HAP-1 (cell line): ENCODE results near the gene NTM.

Experiments used
- DNase-seq, 2 experiments: peaks; one replicate each; pipeline ENCODE4 v3.0.0-alpha.2; 2016 to 2020; ENCODE audit warnings: low spot score in 2 of 2
- H3K27me3 ChIP-seq: fragments of 250-450 bp; sonication (Bioruptor Pico); 2 replicates; pipeline ENCODE4 v1.5.1; 2020; ENCODE audit warnings: low read depth, mild to moderate bottlenecking, moderate library complexity
- H3K36me3 ChIP-seq: fragments of 250-450 bp; sonication (Bioruptor Pico); replicated peaks from 2 replicates; pipeline ENCODE4 v1.5.1; 2020; ENCODE audit warnings: mild to moderate bottlenecking
- H3K4me1 ChIP-seq: fragments of 250-450 bp; sonication (Bioruptor Pico); 2 replicates; pipeline ENCODE4 v1.5.1; 2020; ENCODE audit warnings: mild to moderate bottlenecking
- H3K4me3 ChIP-seq: fragments of 250-450 bp; sonication (Bioruptor Pico); 2 replicates; pipeline ENCODE4 v1.5.1; 2020; ENCODE audit warnings: mild to moderate bottlenecking, moderate library complexity
- H3K9me3 ChIP-seq: fragments of 250-450 bp; sonication (Bioruptor Pico); 2 replicates; pipeline ENCODE4 v1.5.1; 2020; ENCODE audit warnings: mild to moderate bottlenecking, moderate library complexity
- in situ Hi-C: fragments of 300-500 bp; cut with MboI; formaldehyde crosslinking; loops from 3 replicates; pipeline ENCODE4 v1.14.3; 2020; ENCODE audit warnings: low sequenced_read_pairs, inconsistent platforms, mixed read lengths

Gene NTM

DNA sequence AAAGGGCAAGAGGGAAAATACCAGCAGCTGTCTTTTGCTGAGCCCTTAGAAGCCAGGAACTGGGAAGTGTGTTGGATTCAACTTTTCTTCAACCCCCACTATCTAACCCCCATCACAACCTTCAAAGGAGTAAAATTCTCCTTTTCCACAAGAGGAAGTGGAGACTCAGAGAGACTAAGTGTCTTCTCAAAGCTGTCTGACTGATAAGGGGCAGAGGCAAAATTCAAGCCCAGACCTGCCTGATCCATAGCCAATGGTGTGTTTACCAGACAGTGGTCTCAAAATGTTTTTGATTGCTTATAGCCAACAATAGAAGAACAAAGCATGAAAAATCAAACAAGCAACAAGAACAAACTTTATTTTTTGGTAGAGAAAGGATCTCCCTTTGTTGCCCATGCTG lies 707.0 kb downstream of the NTM start:
- Histone ChIP-seq H3K9me3 (no peaks in the 10 kb centered on the region), H3K4me1 (no peaks in the 10 kb centered on the region), H3K27me3 (no peaks in the 10 kb centered on the region), H3K4me3 (no peak overlapping the region), H3K36me3 (no peaks in the 10 kb centered on the region)
- DNase-seq: no peak
- in situ Hi-C loops: no loop called here

DNA sequence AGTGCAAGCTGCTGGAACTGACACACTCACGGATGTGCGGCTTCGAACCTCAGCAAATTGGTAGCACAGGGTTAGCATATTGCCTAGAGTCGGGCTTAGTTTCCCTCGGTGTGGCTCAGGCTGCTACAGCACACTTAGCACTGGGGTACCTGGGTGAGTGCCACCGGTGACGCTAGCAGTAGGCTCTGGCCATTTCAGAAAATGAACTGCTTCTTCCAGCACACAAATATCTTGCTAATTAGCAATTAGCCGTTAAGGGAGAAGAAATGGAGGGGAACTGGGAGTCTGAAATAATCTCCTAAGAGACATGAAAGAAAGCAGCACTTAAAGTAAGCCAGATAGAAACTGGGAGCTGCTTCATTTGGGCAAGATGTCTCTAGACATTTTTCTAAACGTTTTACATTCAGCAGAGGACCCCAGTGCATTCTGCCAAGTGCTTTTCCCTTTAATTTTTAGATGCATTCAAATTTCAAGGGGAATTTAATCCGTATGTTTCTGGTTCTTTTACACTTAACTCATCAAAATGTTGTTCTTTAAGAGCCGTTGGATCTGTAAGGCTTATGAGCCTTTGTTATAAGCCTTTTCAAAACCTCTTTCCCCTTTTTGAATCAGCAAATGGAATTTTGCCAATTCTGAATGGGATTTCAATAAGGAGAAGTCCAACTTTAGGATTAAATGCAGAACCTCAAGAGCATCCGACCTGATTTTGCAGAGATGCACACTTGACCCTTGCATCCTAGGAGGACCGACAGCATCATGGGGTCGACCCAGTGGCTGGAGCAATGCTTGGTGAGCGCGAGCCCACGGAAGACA lies 708.1 kb downstream of the NTM start:
- no peaks in the 10 kb centered on the region for H3K4me1 ChIP-seq
- no peak for DNase-seq
- no peak overlapping the region for H3K4me3 ChIP-seq
- no peaks in the 10 kb centered on the region for H3K27me3 ChIP-seq
- in situ Hi-C loops: no loop called here
- no peaks in the 10 kb centered on the region for H3K36me3 ChIP-seq
- no peaks in the 10 kb centered on the region for H3K9me3 ChIP-seq

DNA sequence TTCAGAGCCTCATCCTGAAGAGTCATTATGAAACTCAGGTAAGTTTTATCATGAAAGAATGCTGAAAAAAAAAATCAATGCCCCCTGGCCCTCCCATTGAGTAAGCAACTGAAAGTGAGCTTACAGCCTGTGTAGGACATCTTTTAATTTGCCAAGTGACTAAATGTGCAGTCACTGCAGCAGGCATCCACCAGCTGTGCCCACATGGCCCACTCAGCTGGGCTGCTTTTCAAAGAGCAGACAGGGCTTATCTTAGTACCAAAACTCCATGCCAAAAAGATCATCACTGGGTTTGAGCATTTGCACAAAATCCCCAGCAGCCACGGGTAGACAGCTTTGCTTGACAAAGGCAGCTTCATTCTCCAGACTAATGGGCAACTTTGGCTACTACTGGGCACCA lies 709.7 kb downstream of the NTM start:
- H3K4me1 ChIP-seq: no peaks in the 10 kb centered on the region
- no peak for DNase-seq
- H3K36me3 ChIP-seq: no peaks in the 10 kb centered on the region
- H3K4me3 ChIP-seq: no peak overlapping the region
- no peaks in the 10 kb centered on the region for H3K9me3 ChIP-seq
- in situ Hi-C loops: no loop called here
- no peaks in the 10 kb centered on the region for H3K27me3 ChIP-seq

DNA sequence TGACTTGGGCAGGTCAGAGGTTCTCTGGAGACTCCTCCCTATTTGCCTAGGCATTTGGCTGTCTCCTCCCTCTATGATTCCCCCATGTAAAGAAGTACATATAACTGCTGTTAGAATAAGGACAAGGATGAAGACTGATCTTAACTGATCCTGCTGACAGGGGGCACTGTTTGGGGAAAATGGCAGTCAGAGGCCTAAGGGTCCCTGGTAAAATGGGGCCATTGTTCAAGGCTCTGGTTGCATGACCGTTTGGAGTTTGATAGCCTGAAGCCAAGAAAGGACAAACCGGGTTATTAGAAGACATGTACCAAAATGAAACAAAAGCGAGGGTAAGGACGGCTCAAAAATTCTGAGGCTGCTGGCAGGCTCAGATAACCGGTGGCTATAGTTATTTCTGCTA lies 712.2 kb downstream of the NTM start:
- DNase-seq: no peak
- Histone ChIP-seq H3K36me3 (no peaks in the 10 kb centered on the region), H3K4me3 (no peak overlapping the region), H3K9me3 (no peaks in the 10 kb centered on the region; the same call in 1 of the 2 replicates), H3K27me3 (no peaks in the 10 kb centered on the region), H3K4me1 (no peaks in the 10 kb centered on the region)
- in situ Hi-C loops: no loop called here

DNA sequence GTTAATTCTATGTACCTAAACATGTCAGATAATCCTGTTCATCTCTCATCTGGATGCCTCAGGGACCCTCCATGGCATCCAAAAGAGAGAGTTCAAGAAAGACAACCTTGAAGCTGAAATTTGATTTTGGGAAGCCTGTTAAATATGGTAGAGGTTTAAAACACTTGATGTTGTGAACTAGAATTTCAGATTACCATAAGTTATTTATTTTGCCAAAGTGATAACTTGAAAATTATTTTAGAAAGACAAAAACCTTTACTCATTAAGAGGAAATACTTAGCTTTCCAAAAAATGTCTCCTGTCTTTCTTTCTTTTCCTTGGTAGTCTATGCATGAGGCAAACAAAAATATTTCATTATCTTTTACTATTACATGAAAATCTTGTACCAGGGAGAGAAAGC lies 714.0 kb downstream of the NTM start:
- no peaks in the 10 kb centered on the region for H3K36me3 ChIP-seq
- no peaks in the 10 kb centered on the region for H3K27me3 ChIP-seq
- no peaks in the 10 kb centered on the region for H3K4me1 ChIP-seq
- in situ Hi-C loops: no loop called here
- H3K4me3 ChIP-seq: no peak overlapping the region
- DNase-seq: no peak
- no peaks in the 10 kb centered on the region; the same call in 1 of the 2 replicates for H3K9me3 ChIP-seq

DNA sequence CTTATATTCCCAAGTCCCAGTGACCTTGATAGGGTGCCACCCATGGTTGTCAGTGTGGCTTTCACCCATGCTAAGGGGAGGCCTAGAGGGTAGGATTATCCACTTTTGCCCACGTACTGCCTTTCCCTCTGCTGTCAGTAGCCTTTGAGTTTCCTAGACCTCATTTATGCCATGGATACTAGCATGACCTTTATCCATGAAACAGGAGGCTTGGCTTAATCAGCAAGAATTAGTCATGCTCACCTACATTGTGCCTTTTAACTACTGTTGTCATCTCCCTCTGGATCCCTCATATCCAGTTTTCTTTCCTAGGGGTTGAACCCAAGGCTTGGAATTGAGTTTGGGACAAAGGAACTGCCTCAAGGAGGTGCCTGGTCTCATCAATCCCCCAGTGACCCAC lies 716.7 kb downstream of the NTM start:
- H3K4me3 ChIP-seq: no peak overlapping the region
- no peaks in the 10 kb centered on the region for H3K27me3 ChIP-seq
- no peaks in the 10 kb centered on the region for H3K4me1 ChIP-seq
- H3K9me3 ChIP-seq: no peaks in the 10 kb centered on the region; the same call in 1 of the 2 replicates
- in situ Hi-C loops: no loop called here
- no peaks in the 10 kb centered on the region for H3K36me3 ChIP-seq
- DNase-seq: no peak

DNA sequence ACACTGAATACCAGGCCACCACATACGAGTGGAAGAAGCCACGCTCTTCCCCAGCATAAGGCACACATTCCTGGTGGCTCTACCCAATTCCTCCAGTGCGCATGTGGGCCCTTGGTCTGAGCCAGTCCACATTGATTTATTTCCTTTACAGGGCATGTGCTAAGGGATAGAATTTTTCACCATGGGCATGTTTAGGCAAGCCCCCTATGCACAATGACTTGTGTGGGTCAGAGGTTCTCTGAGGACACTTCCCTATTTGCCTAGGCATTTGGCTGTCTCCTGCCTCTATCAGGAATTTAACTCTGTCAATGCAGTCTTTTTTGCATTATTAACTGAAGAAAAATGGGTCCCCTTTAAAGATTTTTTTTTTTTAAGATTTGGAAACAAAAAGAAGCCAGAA lies 718.1 kb downstream of the NTM start:
- in situ Hi-C loops: no loop called here
- H3K36me3 ChIP-seq: no peaks in the 10 kb centered on the region
- H3K27me3 ChIP-seq: no peaks in the 10 kb centered on the region
- no peaks in the 10 kb centered on the region; the same call in 1 of the 2 replicates for H3K9me3 ChIP-seq
- H3K4me1 ChIP-seq: no peaks in the 10 kb centered on the region
- DNase-seq: no peak
- H3K4me3 ChIP-seq: no peak overlapping the region

DNA sequence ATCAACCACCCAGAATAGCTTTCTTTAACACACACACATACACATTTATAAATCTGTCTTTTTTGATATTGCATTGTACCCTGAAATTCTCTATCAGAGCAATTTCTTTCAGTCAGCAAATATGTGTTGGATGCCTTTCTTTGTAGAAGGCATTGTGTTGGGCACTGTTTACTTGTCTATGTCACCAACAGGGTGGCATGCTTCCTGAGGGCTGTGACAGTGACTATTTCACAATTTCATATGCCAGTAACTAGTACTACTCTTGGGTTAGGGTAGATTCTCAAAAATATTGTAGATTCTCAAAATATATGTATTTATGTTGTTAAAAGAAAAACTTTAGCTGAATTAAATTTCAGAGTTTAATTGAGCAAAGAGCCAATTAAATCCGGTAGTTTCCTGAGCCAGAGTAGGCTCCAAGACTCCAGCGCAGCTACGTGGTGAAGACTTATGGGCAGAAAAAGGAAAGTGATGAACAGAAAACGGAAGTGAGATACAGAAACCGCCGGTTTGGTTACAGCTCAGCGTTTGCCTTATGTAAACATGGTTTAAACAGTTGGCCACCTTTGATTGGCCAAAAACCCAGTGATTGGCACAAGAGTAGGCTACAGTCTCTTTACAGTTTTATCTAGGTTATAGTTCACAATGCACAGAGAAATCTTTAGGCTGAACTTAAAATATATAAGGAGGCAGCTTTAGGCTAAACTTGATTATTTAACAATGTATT lies 723.3 kb downstream of the NTM start:
- Histone ChIP-seq H3K4me1 (no peaks in the 10 kb centered on the region), H3K4me3 (no peak overlapping the region), H3K9me3 (no peaks in the 10 kb centered on the region), H3K27me3 (no peaks in the 10 kb centered on the region), H3K36me3 (no peaks in the 10 kb centered on the region)
- DNase-seq: no peak
- in situ Hi-C loops: no loop called here

DNA sequence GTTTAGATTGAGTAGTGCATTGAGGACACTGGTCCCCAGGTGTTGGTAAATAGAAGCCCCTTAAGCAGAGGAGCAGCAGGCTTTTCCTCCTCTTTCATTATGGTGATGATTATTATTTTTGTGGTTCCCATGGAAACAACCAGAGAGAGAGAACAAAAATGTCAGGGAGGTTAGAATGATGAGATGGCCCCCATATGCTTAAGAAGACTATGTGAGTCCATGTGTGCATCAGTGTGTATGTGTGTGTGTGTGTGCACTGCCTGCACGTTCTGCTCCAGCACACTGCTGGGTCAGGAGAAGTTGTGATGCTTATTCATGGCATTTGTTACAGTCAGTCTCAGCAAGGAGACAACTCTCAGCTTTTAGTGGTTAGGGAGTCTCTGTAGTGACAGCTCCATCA lies 724.2 kb downstream of the NTM start:
- H3K36me3 ChIP-seq: no peaks in the 10 kb centered on the region
- no peaks in the 10 kb centered on the region for H3K9me3 ChIP-seq
- H3K4me1 ChIP-seq: no peaks in the 10 kb centered on the region
- H3K4me3 ChIP-seq: no peak overlapping the region
- no peaks in the 10 kb centered on the region for H3K27me3 ChIP-seq
- no peak for DNase-seq
- in situ Hi-C loops: no loop called here

DNA sequence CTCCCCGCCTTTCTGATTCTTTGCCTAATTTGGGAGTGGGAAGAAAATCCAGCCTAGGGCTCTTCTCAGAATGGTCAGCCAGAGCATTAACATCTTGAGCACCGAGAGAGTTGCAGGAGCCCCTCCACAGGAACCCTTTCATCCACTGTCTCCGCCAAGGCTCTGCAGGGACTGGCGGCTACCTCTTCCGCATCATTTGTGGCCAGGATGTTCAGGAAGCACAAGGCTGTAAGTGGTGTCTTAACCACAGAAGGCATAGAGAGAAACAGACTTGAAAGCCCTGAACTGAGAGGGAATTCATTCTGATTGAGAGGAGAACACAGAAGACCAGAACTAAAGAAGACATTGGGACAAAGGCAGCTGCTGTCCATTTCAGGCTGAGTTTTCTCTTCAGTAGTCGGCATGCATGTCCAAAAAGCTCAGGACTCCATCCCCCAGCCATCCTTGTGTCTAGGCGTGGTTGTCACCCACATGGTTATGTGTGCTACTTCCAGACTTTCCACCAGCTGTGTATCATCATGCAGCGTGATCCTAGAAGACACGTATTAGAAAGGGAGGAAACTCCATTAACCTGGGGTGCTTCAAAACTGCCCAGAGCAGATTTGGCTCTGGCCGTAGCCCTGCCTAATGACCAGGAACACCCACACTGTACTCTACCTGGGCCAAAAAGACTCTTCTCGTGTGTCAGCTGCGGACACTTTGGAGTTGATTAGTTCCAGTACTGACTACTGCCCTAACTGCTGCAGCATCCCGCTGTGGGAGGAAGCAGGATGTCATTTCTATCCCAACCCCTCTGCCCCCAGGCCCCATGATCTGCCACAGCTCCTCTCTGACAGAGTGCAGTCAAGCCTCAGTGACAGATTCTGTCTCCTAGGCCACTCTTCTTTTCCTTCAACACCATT lies 725.1 kb downstream of the NTM start:
- in situ Hi-C loops: no loop called here
- no peak overlapping the region for H3K4me3 ChIP-seq
- H3K4me1 ChIP-seq: no peaks in the 10 kb centered on the region
- no peak for DNase-seq
- H3K27me3 ChIP-seq: no peaks in the 10 kb centered on the region
- no peaks in the 10 kb centered on the region for H3K9me3 ChIP-seq
- H3K36me3 ChIP-seq: no peaks in the 10 kb centered on the region

DNA sequence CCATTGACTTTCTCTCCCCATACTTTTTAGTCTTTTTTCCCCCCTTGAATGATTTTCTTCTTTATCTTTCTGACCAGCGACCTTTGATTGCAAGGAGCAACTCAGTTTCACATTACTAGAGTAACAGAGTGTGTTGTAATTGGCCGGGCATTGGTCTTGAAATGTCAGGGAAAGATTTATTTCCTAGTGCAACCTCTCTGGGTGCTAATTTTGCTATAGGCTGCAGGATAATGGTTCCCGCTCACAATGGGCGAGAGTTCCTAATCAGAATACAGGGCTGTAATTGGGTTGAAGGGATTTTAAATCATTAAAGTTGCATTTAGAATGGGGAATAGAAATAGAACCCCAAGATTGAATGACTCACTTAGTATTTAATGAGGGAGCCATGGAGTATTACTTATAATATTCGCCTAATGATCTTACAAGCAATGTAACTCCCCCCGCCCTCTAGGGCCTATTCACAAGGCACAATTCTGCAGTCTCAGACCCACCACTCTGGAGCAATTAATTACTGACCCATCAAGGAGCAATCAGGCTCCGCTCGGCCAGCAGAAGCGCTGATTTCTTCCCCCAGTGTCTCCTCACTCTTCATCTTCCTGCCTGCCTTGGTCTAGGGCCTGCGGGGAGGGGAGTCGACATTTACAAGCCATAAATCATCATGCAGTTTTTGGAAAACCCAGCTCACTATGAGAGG lies 725.9 kb downstream of the NTM start:
- in situ Hi-C loops: no loop called here
- no peaks in the 10 kb centered on the region for H3K27me3 ChIP-seq
- H3K36me3 ChIP-seq: no peaks in the 10 kb centered on the region
- no peak overlapping the region for H3K4me3 ChIP-seq
- H3K4me1 ChIP-seq: no peaks in the 10 kb centered on the region
- DNase-seq: no peak
- H3K9me3 ChIP-seq: no peaks in the 10 kb centered on the region

DNA sequence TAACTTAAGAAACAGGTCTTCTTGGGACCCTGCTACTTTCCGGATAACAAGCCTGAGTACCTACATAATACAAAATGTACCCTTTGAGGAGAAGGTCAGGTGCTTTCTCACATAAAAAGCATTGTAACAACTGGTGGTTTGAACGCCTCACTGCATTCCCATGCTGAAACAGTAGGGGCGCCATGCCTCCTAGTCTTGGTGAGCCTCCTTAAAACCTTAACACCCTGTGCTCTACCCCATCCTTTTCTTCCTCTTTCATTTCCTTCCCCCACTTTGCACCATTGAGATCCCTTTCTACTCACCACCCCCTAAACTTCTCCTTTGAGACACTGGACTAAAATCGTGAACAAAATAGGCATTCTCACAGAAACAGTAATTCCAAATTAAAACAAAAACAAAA lies 729.3 kb downstream of the NTM start:
- in situ Hi-C loops: no loop called here
- no peak for DNase-seq
- no peaks in the 10 kb centered on the region for H3K9me3 ChIP-seq

DNA sequence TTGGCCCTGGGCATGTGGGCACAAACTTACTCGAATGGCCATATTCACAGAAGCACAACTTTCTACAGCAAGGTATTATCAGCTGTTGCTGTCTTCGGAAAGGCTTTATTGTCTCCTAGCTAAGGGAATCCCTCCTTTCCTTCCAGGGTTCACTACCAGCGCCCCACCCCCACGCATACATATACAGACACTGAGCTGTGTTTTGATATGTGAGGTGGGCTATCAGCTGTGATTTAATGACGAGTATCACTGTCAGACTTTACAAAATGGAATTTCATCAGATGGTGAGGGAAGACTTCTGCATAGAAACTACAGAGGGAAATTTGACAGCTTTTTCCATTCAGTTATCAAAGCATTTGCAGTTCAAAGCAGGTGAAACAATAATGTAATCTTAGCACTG lies 730.2 kb downstream of the NTM start:
- Histone ChIP-seq H3K4me1 (no peaks in the 10 kb centered on the region), H3K36me3 (no peaks in the 10 kb centered on the region), H3K27me3 (no peaks in the 10 kb centered on the region), H3K9me3 (no peaks in the 10 kb centered on the region), H3K4me3 (no peak overlapping the region)
- in situ Hi-C loops: no loop called here
- no peak for DNase-seq

More for the DNA sequence above, 729.3 kb downstream of the NTM start:
- Histone ChIP-seq H3K27me3 (no peaks in the 10 kb centered on the region), H3K36me3 (no peaks in the 10 kb centered on the region), H3K4me1 (no peaks in the 10 kb centered on the region), H3K4me3 (no peak overlapping the region)
